ENCODE measurements around the gene RAD18.

Gene RAD18

GRCh38 chr3:8837162-8837561, 126.1 kb downstream of the RAD18 start:
- Histone ChIP-seq H2BK120ac (ENCODE audit: low read depth, low read length) (no peak overlapping the region), H3K23ac (ENCODE audit: low read depth, low read length, poor library complexity) (no peak overlapping the region), H2BK15ac (ENCODE audit: low read length) (no peak overlapping the region), H3K4me3 (ENCODE audit: low read length in 2 of 2) (no peak overlapping the region), H3K9ac (ENCODE audit: low read depth, low read length, poor library complexity) (no peak overlapping the region), H3K4me2 (ENCODE audit: insufficient read depth, low read length, poor library complexity, severe bottlenecking) (no peak overlapping the region), H3K27ac (replicated peaks; ENCODE audit: low read length) (no peak overlapping the region), H3K4ac (ENCODE audit: low read length) (no peak overlapping the region), H2BK5ac (ENCODE audit: low read length) (no peak overlapping the region), H3K79me1 (ENCODE audit: low read depth, low read length) (no peaks in the 10 kb centered on the region), H3K27me3 (ENCODE audit: control insufficient read depth in 3 of 3, insufficient read depth in 3 of 3, low read depth in 1 of 3, low read length in 3 of 3) (no peaks in the 10 kb centered on the region), H2AK5ac (ENCODE audit: low read depth, low read length) (no peak overlapping the region), H3K14ac (ENCODE audit: low read length) (no peak overlapping the region), H3K18ac (ENCODE audit: low read length) (no peak overlapping the region), H3K36me3 (replicated peaks in 1 of 2; ENCODE audit: control insufficient read depth in 2 of 2, insufficient read depth in 2 of 2, low read length in 2 of 2) (no peaks in the 10 kb centered on the region), H4K8ac (ENCODE audit: low read depth, low read length) (no peak overlapping the region), H4K91ac (ENCODE audit: low read depth, low read length, poor library complexity) (no peak overlapping the region), H2BK12ac (ENCODE audit: low read length) (no peak overlapping the region), H3K4me1 (ENCODE audit: control insufficient read depth in 2 of 2, insufficient read depth in 1 of 2, low read depth in 1 of 2, low read length in 2 of 2) (no peaks in the 10 kb centered on the region), H2AFZ (ENCODE audit: low read length) (no peak overlapping the region), H3K9me3 (replicated peaks in 1 of 2; ENCODE audit: control insufficient read depth in 2 of 2, insufficient read depth in 1 of 2, low read depth in 1 of 2, low read length in 2 of 2) (no peaks in the 10 kb centered on the region)
- DNase-seq (ENCODE audit: low spot score) = no peak
- WGBS, 2 donors (ENCODE audit: extremely low coverage in 2 of 2, insufficient read length in 2 of 2, insufficient replicate concordance in 1 of 2) = no CpG with 5 or more reads among the region's 3 CpGs

GRCh38 chr3:8836096-8836495, 127.2 kb downstream of the RAD18 start:
- H4K8ac ChIP-seq (ENCODE audit: low read depth, low read length) = no peak overlapping the region
- no peak overlapping the region for H2AK5ac ChIP-seq (ENCODE audit: low read depth, low read length)

GRCh38 chr3:8835385-8835784, 127.9 kb downstream of the RAD18 start:
- no peaks in the 10 kb centered on the region for H3K27me3 ChIP-seq (ENCODE audit: control insufficient read depth in 3 of 3, insufficient read depth in 3 of 3, low read depth in 1 of 3, low read length in 3 of 3)
- no peak overlapping the region for H2BK15ac ChIP-seq (ENCODE audit: low read length)
- H2BK12ac ChIP-seq (ENCODE audit: low read length) = no peak overlapping the region
- H2BK5ac ChIP-seq (ENCODE audit: low read length) = peak overlapping the region; percentile 18
- H3K79me1 ChIP-seq (ENCODE audit: low read depth, low read length) = no peaks in the 10 kb centered on the region
- no peaks in the 10 kb centered on the region for H3K36me3 ChIP-seq (replicated peaks in 1 of 2; ENCODE audit: control insufficient read depth in 2 of 2, insufficient read depth in 2 of 2, low read length in 2 of 2)
- H3K23ac ChIP-seq (ENCODE audit: low read depth, low read length, poor library complexity) = no peak overlapping the region
- H3K4me3 ChIP-seq (ENCODE audit: low read length in 2 of 2) = no peak overlapping the region
- no peak overlapping the region for H4K91ac ChIP-seq (ENCODE audit: low read depth, low read length, poor library complexity)
- H2AK5ac ChIP-seq (ENCODE audit: low read depth, low read length) = no peak overlapping the region
- no peak overlapping the region for H2AFZ ChIP-seq (ENCODE audit: low read length)
- H3K9ac ChIP-seq (ENCODE audit: low read depth, low read length, poor library complexity) = no peak overlapping the region
- no peak overlapping the region for H3K4me2 ChIP-seq (ENCODE audit: insufficient read depth, low read length, poor library complexity, severe bottlenecking)
- no peaks in the 10 kb centered on the region for H3K9me3 ChIP-seq (replicated peaks in 1 of 2; ENCODE audit: control insufficient read depth in 2 of 2, insufficient read depth in 1 of 2, low read depth in 1 of 2, low read length in 2 of 2)
- H4K8ac ChIP-seq (ENCODE audit: low read depth, low read length) = no peak overlapping the region
- H3K4ac ChIP-seq (ENCODE audit: low read length) = no peak overlapping the region
- no peak overlapping the region for H3K27ac ChIP-seq (replicated peaks; ENCODE audit: low read length)
- H3K14ac ChIP-seq (ENCODE audit: low read length) = no peak overlapping the region
- DNase-seq (ENCODE audit: low spot score) = no peak
- no peak overlapping the region for H3K18ac ChIP-seq (ENCODE audit: low read length)
- WGBS, 2 donors (ENCODE audit: extremely low coverage in 2 of 2, insufficient read length in 2 of 2, insufficient replicate concordance in 1 of 2) = no CpG with 5 or more reads among the region's 4 CpGs
- no peaks in the 10 kb centered on the region for H3K4me1 ChIP-seq (ENCODE audit: control insufficient read depth in 2 of 2, insufficient read depth in 1 of 2, low read depth in 1 of 2, low read length in 2 of 2)
- H2BK120ac ChIP-seq (ENCODE audit: low read depth, low read length) = no peak overlapping the region

More at GRCh38 chr3:8836096-8836495, 127.2 kb downstream of the RAD18 start:
- Histone ChIP-seq H2BK120ac (ENCODE audit: low read depth, low read length) (no peak overlapping the region), H2BK15ac (ENCODE audit: low read length) (no peak overlapping the region), H3K27ac (replicated peaks; ENCODE audit: low read length) (no peak overlapping the region), H3K9ac (ENCODE audit: low read depth, low read length, poor library complexity) (no peak overlapping the region), H3K4me3 (ENCODE audit: low read length in 2 of 2) (no peak overlapping the region), H3K18ac (ENCODE audit: low read length) (no peak overlapping the region), H2BK5ac (ENCODE audit: low read length) (no peak overlapping the region), H2AFZ (ENCODE audit: low read length) (no peak overlapping the region), H4K91ac (ENCODE audit: low read depth, low read length, poor library complexity) (no peak overlapping the region), H3K79me1 (ENCODE audit: low read depth, low read length) (no peaks in the 10 kb centered on the region), H3K9me3 (replicated peaks in 1 of 2; ENCODE audit: control insufficient read depth in 2 of 2, insufficient read depth in 1 of 2, low read depth in 1 of 2, low read length in 2 of 2) (no peaks in the 10 kb centered on the region), H3K4me2 (ENCODE audit: insufficient read depth, low read length, poor library complexity, severe bottlenecking) (no peak overlapping the region), H3K23ac (ENCODE audit: low read depth, low read length, poor library complexity) (no peak overlapping the region), H3K36me3 (replicated peaks in 1 of 2; ENCODE audit: control insufficient read depth in 2 of 2, insufficient read depth in 2 of 2, low read length in 2 of 2) (no peaks in the 10 kb centered on the region), H3K4me1 (ENCODE audit: control insufficient read depth in 2 of 2, insufficient read depth in 1 of 2, low read depth in 1 of 2, low read length in 2 of 2) (no peaks in the 10 kb centered on the region), H3K4ac (ENCODE audit: low read length) (no peak overlapping the region), H3K27me3 (ENCODE audit: control insufficient read depth in 3 of 3, insufficient read depth in 3 of 3, low read depth in 1 of 3, low read length in 3 of 3) (no peaks in the 10 kb centered on the region), H2BK12ac (ENCODE audit: low read length) (no peak overlapping the region), H3K14ac (ENCODE audit: low read length) (no peak overlapping the region)
- DNase-seq (ENCODE audit: low spot score) = no peak
- no CpG with 5 or more reads among the region's 3 CpGs for WGBS, 2 donors (ENCODE audit: extremely low coverage in 2 of 2, insufficient read length in 2 of 2, insufficient replicate concordance in 1 of 2)

GRCh38 chr3:8834974-8835373, 128.3 kb downstream of the RAD18 start:
- WGBS, 2 donors (ENCODE audit: extremely low coverage in 2 of 2, insufficient read length in 2 of 2, insufficient replicate concordance in 1 of 2) = no CpG with 5 or more reads among the region's 6 CpGs
- no peak overlapping the region for H2AK5ac ChIP-seq (ENCODE audit: low read depth, low read length)
- no peaks in the 10 kb centered on the region for H3K4me1 ChIP-seq (ENCODE audit: control insufficient read depth in 2 of 2, insufficient read depth in 1 of 2, low read depth in 1 of 2, low read length in 2 of 2)

More at GRCh38 chr3:8834974-8835373, 128.3 kb downstream of the RAD18 start:
- Histone ChIP-seq H3K36me3 (replicated peaks in 1 of 2; ENCODE audit: control insufficient read depth in 2 of 2, insufficient read depth in 2 of 2, low read length in 2 of 2) (no peaks in the 10 kb centered on the region), H4K8ac (ENCODE audit: low read depth, low read length) (no peak overlapping the region), H4K91ac (ENCODE audit: low read depth, low read length, poor library complexity) (no peak overlapping the region), H3K9ac (ENCODE audit: low read depth, low read length, poor library complexity) (no peak overlapping the region), H3K9me3 (replicated peaks in 1 of 2; ENCODE audit: control insufficient read depth in 2 of 2, insufficient read depth in 1 of 2, low read depth in 1 of 2, low read length in 2 of 2) (no peaks in the 10 kb centered on the region), H3K27ac (replicated peaks; ENCODE audit: low read length) (no peak overlapping the region), H3K14ac (ENCODE audit: low read length) (no peak overlapping the region), H2BK5ac (ENCODE audit: low read length) (no peak overlapping the region), H3K18ac (ENCODE audit: low read length) (no peak overlapping the region), H3K4me2 (ENCODE audit: insufficient read depth, low read length, poor library complexity, severe bottlenecking) (no peak overlapping the region), H3K4me3 (ENCODE audit: low read length in 2 of 2) (no peak overlapping the region), H3K79me1 (ENCODE audit: low read depth, low read length) (no peaks in the 10 kb centered on the region), H2BK120ac (ENCODE audit: low read depth, low read length) (no peak overlapping the region), H3K4ac (ENCODE audit: low read length) (no peak overlapping the region), H2AFZ (ENCODE audit: low read length) (no peak overlapping the region), H2BK15ac (ENCODE audit: low read length) (no peak overlapping the region), H2BK12ac (ENCODE audit: low read length) (no peak overlapping the region), H3K23ac (ENCODE audit: low read depth, low read length, poor library complexity) (no peak overlapping the region), H3K27me3 (ENCODE audit: control insufficient read depth in 3 of 3, insufficient read depth in 3 of 3, low read depth in 1 of 3, low read length in 3 of 3) (no peaks in the 10 kb centered on the region)
- DNase-seq (ENCODE audit: low spot score) = no peak

All from neuronal stem cell (in vitro differentiated cells).